HL-60/S4 treated with phorbol 12-myristate 13-acetate at 8.2 ng/mL for 4 days and 3 days (cell line): ENCODE data around the gene TP53RK.

Experiments used
- in situ Hi-C: fragments of 300-500 bp; cut with MboI; formaldehyde crosslinking; loops from 2 replicates; pipeline ENCODE4 v1.15.0; 2022; ENCODE audit warnings: low sequenced_read_pairs

The TP53RK gene

GRCh38 chr20:46640536-46641311 is 48.5 kb downstream of the TP53RK start:
- in situ Hi-C loops, result no loop called here

GRCh38 chr20:46640044-46640443 is 49.2 kb downstream of the TP53RK start:
- in situ Hi-C loops, result no loop called here

GRCh38 chr20:46639587-46639986 is 49.7 kb downstream of the TP53RK start:
- in situ Hi-C loops, result no loop called here

GRCh38 chr20:46638898-46639274 is 50.4 kb downstream of the TP53RK start:
- in situ Hi-C loops, result no loop called here

- in situ Hi-C loops, result no loop called here
Observed at GRCh38 chr20:46638134-46638897, 50.9 kb downstream of the TP53RK start.

- in situ Hi-C loops, result no loop called here
Observed at GRCh38 chr20:46637427-46638133, 51.7 kb downstream of the TP53RK start.

- in situ Hi-C loops, result no loop called here
Observed at GRCh38 chr20:46637020-46637419, 52.2 kb downstream of the TP53RK start.

GRCh38 chr20:46636514-46636913 is 52.7 kb downstream of the TP53RK start:
- in situ Hi-C loops, result no loop called here

GRCh38 chr20:46635514-46636136 is 53.6 kb downstream of the TP53RK start:
- in situ Hi-C loops, result no loop called here

GRCh38 chr20:46634528-46634927 is 54.7 kb downstream of the TP53RK start:
- in situ Hi-C loops, result no loop called here
